Measurements from ENCODE around the gene IER5L. TPM values are rescaled to one million over a fixed set of nuclear protein-coding genes. Genes with fewer than 3 reads are reported as not detected.
"Not testable (repeated sequence)": the region's sequence is repeated elsewhere in the genome, so short reads cannot be mapped to it uniquely, and the experiment has no call there.

Gene IER5L
- polyA plus RNA-seq, 1 donor, result 11.6 TPM

DNA sequence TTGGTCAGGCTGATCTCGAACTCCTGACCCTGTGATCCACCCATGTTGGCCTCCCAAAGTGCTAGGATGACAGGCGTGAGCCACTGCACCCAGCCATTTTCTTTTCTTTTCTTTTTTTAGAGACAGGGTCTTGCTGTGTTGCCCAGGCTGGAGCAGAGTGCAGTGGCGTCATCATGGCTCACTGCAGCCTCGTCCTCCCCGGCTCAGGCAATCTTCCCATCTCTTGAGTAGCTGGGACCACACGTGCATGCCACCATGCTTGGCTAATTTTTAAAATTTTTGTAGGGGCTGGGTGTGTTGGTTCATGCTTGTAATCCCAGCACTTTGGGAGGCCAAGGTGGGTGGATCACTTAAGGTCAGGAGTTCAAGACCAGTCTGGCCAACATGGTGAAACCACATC lies 19.0 kb upstream of the IER5L start:
- H3K27me3 ChIP-seq (ENCODE audit: control insufficient read depth, insufficient read depth, low read length); H3K4me1 ChIP-seq (ENCODE audit: control insufficient read depth, insufficient read depth, low read length); DNase-seq; H3K36me3 ChIP-seq (ENCODE audit: control insufficient read depth, insufficient read depth, low read length); H3K9me3 ChIP-seq (ENCODE audit: control insufficient read depth, low read depth, low read length); H3K27ac ChIP-seq (ENCODE audit: low read length); H3K4me3 ChIP-seq (ENCODE audit: low read length): not testable (repeated sequence)
- WGBS (ENCODE audit: insufficient coverage, low lambda C conversion rate), result 100% methylated on average over 1 of the region's 6 CpGs

DNA sequence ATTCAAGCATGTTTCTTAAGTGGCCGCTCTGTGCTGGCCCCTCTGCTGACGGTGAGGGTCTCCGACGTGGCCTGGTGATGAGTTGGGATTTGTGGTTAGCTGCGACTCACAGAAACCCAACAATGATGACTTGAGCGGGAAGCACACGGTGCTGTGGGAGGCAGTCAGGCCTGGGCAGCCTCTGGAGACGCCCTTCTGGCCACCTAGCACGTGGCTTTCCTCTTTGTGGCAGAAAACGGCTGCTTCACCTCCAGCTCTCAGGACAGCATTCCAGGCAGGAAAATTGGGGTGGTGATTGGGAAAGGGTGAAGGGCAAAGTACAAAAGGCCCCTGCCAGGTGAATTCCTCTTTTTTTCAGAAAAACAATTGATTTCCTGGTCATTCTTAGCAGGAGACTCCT lies 17.5 kb upstream of the IER5L start:
- no peak for DNase-seq
- Histone ChIP-seq H3K27ac (ENCODE audit: low read length) (no peak overlapping the region), H3K4me3 (ENCODE audit: low read length) (no peak overlapping the region), H3K9me3 (ENCODE audit: control insufficient read depth, low read depth, low read length) (peaks cover 6% of the 10 kb centered on the region), H3K36me3 (ENCODE audit: control insufficient read depth, insufficient read depth, low read length) (no peaks in the 10 kb centered on the region), H3K27me3 (ENCODE audit: control insufficient read depth, insufficient read depth, low read length) (no peaks in the 10 kb centered on the region), H3K4me1 (ENCODE audit: control insufficient read depth, insufficient read depth, low read length) (peaks cover 7% of the 10 kb centered on the region)
- WGBS (ENCODE audit: insufficient coverage, low lambda C conversion rate), result no CpG with 5 or more reads among the region's 10 CpGs

DNA sequence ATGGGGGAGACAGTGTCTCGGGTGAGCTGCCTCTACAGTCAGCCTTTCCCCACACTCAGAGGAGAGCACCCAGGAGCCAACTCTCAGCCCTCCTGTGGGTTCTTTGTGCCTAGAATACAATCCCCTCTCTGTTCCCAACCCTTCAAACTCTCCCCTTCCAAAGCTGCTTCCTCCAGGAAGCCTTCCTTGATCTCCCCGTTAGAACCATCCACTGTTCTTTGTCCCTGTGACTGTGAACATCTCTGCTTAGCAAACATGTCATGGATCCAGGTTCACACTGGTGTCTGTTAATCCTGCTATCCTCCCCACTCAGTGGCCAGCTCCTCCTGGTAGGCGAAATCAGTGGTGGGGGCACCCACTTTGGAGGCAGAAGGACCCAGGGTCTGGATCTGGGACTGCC lies 16.2 kb upstream of the IER5L start:
- Histone ChIP-seq H3K36me3 (ENCODE audit: control insufficient read depth, insufficient read depth, low read length) (no peaks in the 10 kb centered on the region), H3K4me3 (ENCODE audit: low read length) (no peak overlapping the region), H3K27ac (ENCODE audit: low read length) (no peak overlapping the region), H3K9me3 (ENCODE audit: control insufficient read depth, low read depth, low read length) (peaks cover 6% of the 10 kb centered on the region), H3K27me3 (ENCODE audit: control insufficient read depth, insufficient read depth, low read length) (no peaks in the 10 kb centered on the region), H3K4me1 (ENCODE audit: control insufficient read depth, insufficient read depth, low read length) (peaks cover 7% of the 10 kb centered on the region)
- WGBS (ENCODE audit: insufficient coverage, low lambda C conversion rate), result no CpG with 5 or more reads among the region's 3 CpGs
- no peak for DNase-seq

DNA sequence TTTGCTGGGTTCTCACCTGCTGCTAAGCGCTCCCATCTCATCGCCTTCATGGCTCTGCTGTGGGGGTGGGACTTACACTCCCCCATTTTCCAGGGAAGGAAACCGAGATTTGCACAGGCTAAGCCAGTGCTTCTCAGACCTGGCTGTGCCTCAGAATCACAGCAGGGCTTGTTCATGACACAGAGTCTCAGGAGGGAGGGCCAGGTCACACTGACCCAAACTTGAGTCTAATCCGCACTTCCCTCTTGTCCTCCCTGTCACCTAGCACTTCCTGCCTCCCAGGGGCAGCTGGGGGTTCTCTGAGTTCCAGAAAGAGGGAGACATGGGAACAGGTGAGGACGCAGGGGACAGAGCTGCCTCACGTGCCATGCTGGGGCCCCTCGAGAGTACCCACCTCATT lies 15.6 kb upstream of the IER5L start:
- H3K36me3 ChIP-seq (ENCODE audit: control insufficient read depth, insufficient read depth, low read length), result no peaks in the 10 kb centered on the region
- no peak overlapping the region for H3K27ac ChIP-seq (ENCODE audit: low read length)
- DNase-seq, result no peak
- H3K27me3 ChIP-seq (ENCODE audit: control insufficient read depth, insufficient read depth, low read length), result no peaks in the 10 kb centered on the region
- peaks cover 7% of the 10 kb centered on the region for H3K4me1 ChIP-seq (ENCODE audit: control insufficient read depth, insufficient read depth, low read length)
- peaks cover 6% of the 10 kb centered on the region for H3K9me3 ChIP-seq (ENCODE audit: control insufficient read depth, low read depth, low read length)
- WGBS (ENCODE audit: insufficient coverage, low lambda C conversion rate), result no CpG with 5 or more reads among the region's 7 CpGs
- H3K4me3 ChIP-seq (ENCODE audit: low read length), result no peak overlapping the region

DNA sequence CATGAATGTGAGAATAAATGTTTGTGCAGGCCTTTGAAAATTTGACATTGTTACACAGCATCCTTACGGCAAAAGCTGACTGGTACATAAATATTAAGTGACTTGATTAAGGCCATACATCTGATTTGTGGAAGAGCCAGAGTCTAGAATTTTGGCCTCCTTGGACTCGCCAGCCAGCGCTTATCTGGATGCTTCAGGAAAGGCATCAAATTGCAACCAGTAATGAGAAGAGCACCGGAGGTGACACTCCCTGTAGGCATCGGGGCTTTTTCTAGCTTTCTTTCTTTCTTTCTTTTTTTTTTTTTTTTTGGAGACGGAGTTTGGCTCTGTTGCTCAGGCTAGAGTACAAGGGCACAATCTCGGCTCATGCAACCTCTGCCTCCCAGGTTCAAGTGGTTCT lies 13.2 kb upstream of the IER5L start:
- no peak for DNase-seq
- WGBS (ENCODE audit: insufficient coverage, low lambda C conversion rate), result 80% methylated on average over 2 of the region's 7 CpGs
- H3K36me3 ChIP-seq (ENCODE audit: control insufficient read depth, insufficient read depth, low read length), result no peaks in the 10 kb centered on the region
- H3K27me3 ChIP-seq (ENCODE audit: control insufficient read depth, insufficient read depth, low read length), result no peaks in the 10 kb centered on the region
- H3K27ac ChIP-seq (ENCODE audit: low read length), result no peak overlapping the region
- H3K4me3 ChIP-seq (ENCODE audit: low read length), result no peak overlapping the region
- H3K4me1 ChIP-seq (ENCODE audit: control insufficient read depth, insufficient read depth, low read length), result no peaks in the 10 kb centered on the region
- H3K9me3 ChIP-seq (ENCODE audit: control insufficient read depth, low read depth, low read length), result peaks cover 6% of the 10 kb centered on the region

DNA sequence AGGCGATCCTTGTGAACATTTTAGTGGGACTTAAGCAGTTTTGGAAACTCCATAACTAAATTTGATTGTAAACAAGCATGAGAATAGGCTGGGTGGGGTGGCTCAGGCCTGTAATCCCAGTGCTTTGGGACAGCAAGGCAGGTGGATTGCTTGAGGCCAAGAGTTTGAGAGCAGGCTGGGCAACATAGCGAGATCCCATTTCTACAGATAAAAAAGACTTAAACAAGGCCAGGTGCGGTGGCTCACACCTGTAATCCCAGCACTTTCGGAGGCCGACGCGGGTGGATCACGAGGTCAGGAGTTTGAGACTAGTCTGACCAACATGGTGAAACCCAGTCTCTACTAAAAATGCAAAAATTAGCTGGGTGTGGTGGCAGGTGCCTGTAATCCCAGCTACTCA lies 11.9 kb upstream of the IER5L start:
- WGBS (ENCODE audit: insufficient coverage, low lambda C conversion rate), result no CpG with 5 or more reads among the region's 8 CpGs
- H3K36me3 ChIP-seq (ENCODE audit: control insufficient read depth, insufficient read depth, low read length), result not testable (repeated sequence)

DNA sequence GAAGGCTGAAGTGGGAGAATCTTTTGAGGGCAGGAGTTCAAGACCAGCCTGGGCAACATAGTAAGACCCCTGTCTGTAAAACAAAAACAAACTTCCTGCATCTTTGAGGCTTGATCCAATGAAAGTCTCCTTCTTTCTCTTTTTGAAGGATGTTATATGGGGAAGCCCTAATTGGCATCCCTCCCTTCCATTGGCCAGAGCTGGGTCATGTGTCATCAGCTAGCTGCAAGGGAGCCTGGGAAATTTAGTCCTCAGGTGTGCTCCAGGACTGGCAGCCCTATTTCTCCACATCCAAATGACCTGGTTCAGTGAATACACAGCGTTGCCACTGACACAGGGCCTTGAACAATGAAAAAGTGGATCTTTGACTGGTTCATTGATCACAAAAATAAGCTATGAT lies 9.0 kb upstream of the IER5L start:
- Histone ChIP-seq H3K9me3 (ENCODE audit: control insufficient read depth, low read depth, low read length) (no peaks in the 10 kb centered on the region), H3K27me3 (ENCODE audit: control insufficient read depth, insufficient read depth, low read length) (no peaks in the 10 kb centered on the region), H3K36me3 (ENCODE audit: control insufficient read depth, insufficient read depth, low read length) (no peaks in the 10 kb centered on the region), H3K27ac (ENCODE audit: low read length) (no peak overlapping the region), H3K4me1 (ENCODE audit: control insufficient read depth, insufficient read depth, low read length) (peaks cover 31% of the 10 kb centered on the region), H3K4me3 (ENCODE audit: low read length) (no peak overlapping the region)
- no peak for DNase-seq
- WGBS (ENCODE audit: insufficient coverage, low lambda C conversion rate), result 83% methylated on average over 1 of the region's 1 CpG

More for the DNA sequence above, 11.9 kb upstream of the IER5L start:
- H3K9me3 ChIP-seq (ENCODE audit: control insufficient read depth, low read depth, low read length); H3K4me1 ChIP-seq (ENCODE audit: control insufficient read depth, insufficient read depth, low read length); DNase-seq; H3K27me3 ChIP-seq (ENCODE audit: control insufficient read depth, insufficient read depth, low read length); H3K27ac ChIP-seq (ENCODE audit: low read length); H3K4me3 ChIP-seq (ENCODE audit: low read length): not testable (repeated sequence)

DNA sequence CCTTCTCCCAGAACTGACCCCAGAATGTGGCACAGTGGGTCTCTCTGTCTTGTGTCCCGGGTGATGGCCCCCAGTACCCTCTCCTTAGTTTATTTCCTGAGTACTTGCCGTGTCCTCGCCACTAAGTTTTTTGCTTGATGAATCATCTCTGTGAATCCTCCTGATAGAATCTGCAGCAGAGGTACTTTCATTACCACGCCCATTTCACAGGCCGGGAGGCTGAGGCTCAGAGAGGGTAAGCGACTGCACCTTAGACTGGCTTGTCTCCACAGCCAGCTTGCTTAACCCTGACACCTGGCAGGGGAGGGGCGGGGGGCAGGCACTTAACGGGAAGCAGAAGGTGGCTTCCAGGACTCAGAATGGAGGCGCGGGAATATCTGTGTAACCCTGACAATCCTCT lies 7.9 kb upstream of the IER5L start:
- no peaks in the 10 kb centered on the region for H3K9me3 ChIP-seq (ENCODE audit: control insufficient read depth, low read depth, low read length)
- no CpG with 5 or more reads among the region's 10 CpGs for WGBS (ENCODE audit: insufficient coverage, low lambda C conversion rate)
- no peaks in the 10 kb centered on the region for H3K27me3 ChIP-seq (ENCODE audit: control insufficient read depth, insufficient read depth, low read length)
- H3K36me3 ChIP-seq (ENCODE audit: control insufficient read depth, insufficient read depth, low read length), result no peaks in the 10 kb centered on the region
- H3K4me1 ChIP-seq (ENCODE audit: control insufficient read depth, insufficient read depth, low read length), result peaks cover 42% of the 10 kb centered on the region
- no peak overlapping the region for H3K4me3 ChIP-seq (ENCODE audit: low read length)
- no peak for DNase-seq
- no peak overlapping the region for H3K27ac ChIP-seq (ENCODE audit: low read length)

DNA sequence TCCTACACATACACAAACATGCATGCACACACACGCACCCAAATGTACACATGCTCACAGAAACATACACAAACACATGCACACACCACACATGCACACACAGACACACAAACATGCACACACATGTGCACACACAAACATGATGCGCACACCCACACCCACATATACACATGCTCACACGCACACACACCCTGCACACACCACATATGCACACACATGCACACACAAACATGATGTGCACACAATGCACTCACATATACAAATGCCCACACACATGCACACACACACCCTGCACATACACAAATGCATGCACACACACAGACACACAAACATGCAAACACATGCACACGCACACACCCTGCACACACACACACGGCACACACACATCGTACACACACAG lies 7.3 kb upstream of the IER5L start:
- H3K9me3 ChIP-seq (ENCODE audit: control insufficient read depth, low read depth, low read length), result no peaks in the 10 kb centered on the region
- no peaks in the 10 kb centered on the region for H3K36me3 ChIP-seq (ENCODE audit: control insufficient read depth, insufficient read depth, low read length)
- no CpG with 5 or more reads among the region's 6 CpGs for WGBS (ENCODE audit: insufficient coverage, low lambda C conversion rate)

DNA sequence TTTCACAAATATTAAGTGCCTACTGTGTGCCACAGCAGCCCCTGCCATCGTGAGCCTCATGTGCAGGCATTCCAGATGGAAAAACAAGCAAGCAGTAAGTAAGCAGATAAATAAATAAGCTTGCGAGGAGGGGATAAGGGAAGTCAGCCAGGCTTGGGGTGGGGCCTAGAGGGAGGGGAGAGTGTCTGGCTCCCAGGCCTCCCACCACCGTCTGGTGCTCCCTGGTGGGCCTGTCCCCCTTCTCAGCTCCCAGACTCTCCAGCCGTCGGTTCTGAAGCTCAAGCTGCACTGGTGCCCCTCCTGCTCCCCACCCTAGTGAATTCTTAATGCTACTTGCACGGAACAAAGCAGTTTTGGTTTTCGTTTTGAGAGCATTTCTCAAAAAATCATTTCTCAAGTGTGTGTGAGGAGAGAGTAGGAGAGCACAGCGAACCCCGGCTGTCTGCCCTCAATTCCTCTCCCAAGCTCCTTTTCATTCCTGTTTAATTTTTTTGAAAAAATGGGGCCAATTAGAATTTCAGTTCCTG lies 6.6 kb upstream of the IER5L start:
- DNase-seq, result no peak
- no peaks in the 10 kb centered on the region for H3K36me3 ChIP-seq (ENCODE audit: control insufficient read depth, insufficient read depth, low read length)
- peak overlapping the region; percentile 94 for H3K27ac ChIP-seq (ENCODE audit: low read length)
- H3K4me1 ChIP-seq (ENCODE audit: control insufficient read depth, insufficient read depth, low read length), result peaks cover 54% of the 10 kb centered on the region
- 20% methylated on average over 2 of the region's 9 CpGs for WGBS (ENCODE audit: insufficient coverage, low lambda C conversion rate)
- no peaks in the 10 kb centered on the region for H3K9me3 ChIP-seq (ENCODE audit: control insufficient read depth, low read depth, low read length)
- peak overlapping the region; percentile 5 for H3K4me3 ChIP-seq (ENCODE audit: low read length)
- no peaks in the 10 kb centered on the region for H3K27me3 ChIP-seq (ENCODE audit: control insufficient read depth, insufficient read depth, low read length)

More for the DNA sequence above, 7.3 kb upstream of the IER5L start:
- no peak for DNase-seq
- H3K4me1 ChIP-seq (ENCODE audit: control insufficient read depth, insufficient read depth, low read length), result peaks cover 48% of the 10 kb centered on the region
- H3K27me3 ChIP-seq (ENCODE audit: control insufficient read depth, insufficient read depth, low read length), result no peaks in the 10 kb centered on the region
- peak overlapping the region; percentile 94 for H3K27ac ChIP-seq (ENCODE audit: low read length)
- H3K4me3 ChIP-seq (ENCODE audit: low read length), result no peak overlapping the region

DNA sequence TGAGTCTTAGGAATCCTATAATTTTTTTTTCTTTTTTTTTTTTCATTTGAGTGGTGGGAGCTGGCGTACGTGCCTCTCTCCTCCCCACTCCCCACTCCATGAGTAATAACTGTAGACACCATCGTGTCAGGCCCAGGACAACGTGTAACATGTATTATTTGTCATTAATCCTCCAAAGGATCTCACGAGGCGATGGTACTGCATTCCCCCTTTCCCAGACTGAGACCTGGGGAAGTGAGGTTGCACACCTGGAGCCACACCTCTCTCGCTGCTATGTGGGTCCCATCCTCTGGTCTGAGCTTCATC lies 6.1 kb upstream of the IER5L start:
- Histone ChIP-seq H3K36me3 (ENCODE audit: control insufficient read depth, insufficient read depth, low read length) (no peaks in the 10 kb centered on the region), H3K4me1 (ENCODE audit: control insufficient read depth, insufficient read depth, low read length) (peaks cover 58% of the 10 kb centered on the region), H3K4me3 (ENCODE audit: low read length) (peak overlapping the region; percentile 5), H3K27me3 (ENCODE audit: control insufficient read depth, insufficient read depth, low read length) (no peaks in the 10 kb centered on the region), H3K9me3 (ENCODE audit: control insufficient read depth, low read depth, low read length) (no peaks in the 10 kb centered on the region), H3K27ac (ENCODE audit: low read length) (peak overlapping the region; percentile 94)
- no peak for DNase-seq
- 0% methylated on average over 1 of the region's 7 CpGs for WGBS (ENCODE audit: insufficient coverage, low lambda C conversion rate)
